Thoracic aorta (tissue), 2 donors: ENCODE results near the gene DISC1. TPM values are rescaled to one million over a fixed set of nuclear protein-coding genes. Genes with fewer than 3 reads are reported as not detected.

Experiments used
- ATAC-seq: fragments of 150-250 bp; one replicate; pipeline ENCODE4 v1.8.0; 2017; ENCODE audit warnings: low read depth; ENCODE audit not compliant: insufficient number of reproducible peaks, low FRiP score
- DNase-seq: peaks from one replicate; pipeline ENCODE4 v3.0.0-alpha.2; 2020; ENCODE audit warnings: low spot score
- H3K27ac ChIP-seq, 2 donors: fragments of 200-600 bp; sonication (generic); 1 replicate in 1 of 2; 2 replicates in 1 of 2; pipeline ENCODE4 v1.5.1; 2016; ENCODE audit warnings: mild to moderate bottlenecking in 2 of 2, moderate library complexity in 2 of 2
- H3K27me3 ChIP-seq: fragments of 200-600 bp; sonication (generic); replicated peaks from 2 replicates; pipeline ENCODE4 v1.6.0; 2016; ENCODE audit warnings: mild to moderate bottlenecking; ENCODE audit not compliant: insufficient read depth
- H3K36me3 ChIP-seq: fragments of 200-600 bp; sonication (generic); one replicate; pipeline ENCODE4 v1.5.1; 2016
- H3K4me1 ChIP-seq, 2 donors: fragments of 200-600 bp; sonication (generic); 1 replicate in 1 of 2; 2 replicates in 1 of 2; pipeline versions ENCODE4 v1.5.1 to v1.6.0; 2016; ENCODE audit warnings: low read depth in 2 of 2, mild to moderate bottlenecking in 1 of 2; ENCODE audit not compliant: control insufficient read depth in 1 of 2
- H3K4me3 ChIP-seq: fragments of 200-600 bp; sonication (generic); 2 replicates; pipeline ENCODE4 v1.5.1; 2016; ENCODE audit warnings: mild to moderate bottlenecking
- H3K9me3 ChIP-seq: fragments of 200-600 bp; sonication (generic); 2 replicates; pipeline ENCODE4 v1.5.1; 2016
- CTCF ChIP-seq: fragments of 200-600 bp; sonication (generic); IDR thresholded peaks from one replicate; pipeline ENCODE4 v1.5.1; 2019; ENCODE audit warnings: antibody characterized with exemption
- total RNA-seq, 2 donors: library from RNA; depleted of rRNA; stranded (reverse); fragments of >200 nt; gene quantifications; one replicate each; pipeline versions ENCODE4 v1.1.0 to v1.2.3, GENCODE V29; 2016

DISC1 gene
- total RNA-seq, 2 donors from 2014 or later: 13.1 to 26.9 TPM

GRCh38 chr1:231814021-231814420 lies 187.4 kb downstream of the DISC1 start:
- Histone ChIP-seq H3K27me3 (no peaks in the 10 kb centered on the region), H3K27ac (no peak overlapping the region), H3K9me3 (no peaks in the 10 kb centered on the region), H3K4me3 (no peak overlapping the region), H3K36me3 (no peaks in the 10 kb centered on the region), H3K4me1 (no peaks in the 10 kb centered on the region)
- DNase-seq (no peak), ATAC-seq (no peak)
- no peak for TF ChIP-seq CTCF

DNA sequence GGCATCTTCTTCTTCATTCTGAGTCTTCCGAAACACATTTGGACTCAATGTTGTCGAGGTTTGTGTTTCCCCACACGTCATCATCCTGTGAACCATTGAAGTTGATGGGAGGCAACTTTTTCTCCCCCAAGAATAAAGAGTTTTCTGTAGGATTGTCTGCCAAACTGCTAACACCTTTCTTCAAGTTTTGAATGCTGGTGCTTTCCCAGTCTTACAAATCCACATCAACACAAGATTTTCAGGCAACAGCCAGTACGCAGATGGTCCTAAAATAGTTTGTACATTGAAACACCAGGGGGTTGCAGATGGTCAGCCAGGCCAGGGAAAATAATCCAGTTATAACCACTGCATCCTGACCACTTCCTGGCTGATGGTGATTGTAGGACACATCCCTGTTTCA lies 187.9 kb downstream of the DISC1 start:
- H3K4me1 ChIP-seq: no peaks in the 10 kb centered on the region
- no peak overlapping the region for H3K27ac ChIP-seq
- H3K27me3 ChIP-seq: no peaks in the 10 kb centered on the region
- no peak overlapping the region for H3K4me3 ChIP-seq
- H3K9me3 ChIP-seq: no peaks in the 10 kb centered on the region
- DNase-seq (no peak), ATAC-seq (no peak)
- TF ChIP-seq CTCF: no peak
- no peaks in the 10 kb centered on the region for H3K36me3 ChIP-seq

- Histone ChIP-seq H3K27me3 (no peaks in the 10 kb centered on the region), H3K36me3 (no peaks in the 10 kb centered on the region), H3K9me3 (no peaks in the 10 kb centered on the region), H3K4me3 (no peak overlapping the region), H3K27ac (no peak overlapping the region), H3K4me1 (no peaks in the 10 kb centered on the region)
- TF ChIP-seq CTCF: no peak
- DNase-seq: no peak
- no peak for ATAC-seq
Measured at GRCh38 chr1:231817801-231818200, 191.2 kb downstream of the DISC1 start.

- Histone ChIP-seq H3K9me3 (no peaks in the 10 kb centered on the region), H3K4me1 (no peaks in the 10 kb centered on the region), H3K27me3 (no peaks in the 10 kb centered on the region), H3K36me3 (no peaks in the 10 kb centered on the region), H3K27ac (no peak overlapping the region), H3K4me3 (no peak overlapping the region)
- TF ChIP-seq CTCF: no peak
- DNase-seq: no peak
- ATAC-seq: no peak
Measured at GRCh38 chr1:231818337-231818736, 191.7 kb downstream of the DISC1 start.

- no peak for DNase-seq
- no peaks in the 10 kb centered on the region for H3K4me1 ChIP-seq
- no peak for TF ChIP-seq CTCF
- H3K27ac ChIP-seq: no peak overlapping the region
- no peak for ATAC-seq
- H3K4me3 ChIP-seq: no peak overlapping the region
- H3K36me3 ChIP-seq: no peaks in the 10 kb centered on the region
- H3K9me3 ChIP-seq: no peaks in the 10 kb centered on the region
- no peaks in the 10 kb centered on the region for H3K27me3 ChIP-seq
Measured at GRCh38 chr1:231821281-231821680, 194.7 kb downstream of the DISC1 start.
